ENCODE data around the gene C8A. TPM values are rescaled to one million over a fixed set of nuclear protein-coding genes. Genes with fewer than 3 reads are reported as not detected.

C8A gene
- total and polyA plus RNA-seq, 3 donors from 2014 or later: not detected

DNA sequence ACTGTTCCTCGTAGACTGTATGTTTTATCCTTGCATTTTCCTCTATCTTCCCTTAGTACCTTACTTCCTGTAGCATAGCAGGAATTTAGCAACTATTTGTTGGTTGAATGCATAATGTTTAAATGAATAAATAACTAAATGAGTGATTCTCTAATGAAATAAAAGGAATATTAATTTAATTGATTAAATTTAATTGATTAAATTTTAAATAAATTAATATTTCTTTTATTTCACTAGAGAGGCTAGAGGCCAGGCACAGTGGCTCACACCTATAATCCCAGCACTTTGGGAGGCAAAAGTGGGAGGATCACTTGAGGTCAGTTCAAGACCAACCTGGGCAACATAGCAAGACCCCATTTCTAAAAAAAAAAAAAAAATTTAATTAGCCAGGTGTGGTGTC, 85.4 kb downstream of the C8A start:
- no peaks in the 10 kb centered on the region for H3K4me1 ChIP-seq
- intact Hi-C loops (cut with DNase I; ENCODE audit: low total_unique reads): no loop called here
- no peaks in the 10 kb centered on the region for H3K27me3 ChIP-seq
- H3K36me3 ChIP-seq (ENCODE audit: low read depth, missing control alignments): no peaks in the 10 kb centered on the region
- 3 to 33% methylated on average over 1 of the region's 1 CpG for WGBS, 2 donors
- DNase-seq: no peak
- H3K9me3 ChIP-seq: no peaks in the 10 kb centered on the region
- H3K27ac ChIP-seq: no peak overlapping the region
- H3K4me3 ChIP-seq: no peak overlapping the region
- TF ChIP-seq CTCF (IDR thresholded peaks at IDR 0.05): no peak
- TF ChIP-seq POLR2A (IDR thresholded peaks at IDR 0.05): no peak

DNA sequence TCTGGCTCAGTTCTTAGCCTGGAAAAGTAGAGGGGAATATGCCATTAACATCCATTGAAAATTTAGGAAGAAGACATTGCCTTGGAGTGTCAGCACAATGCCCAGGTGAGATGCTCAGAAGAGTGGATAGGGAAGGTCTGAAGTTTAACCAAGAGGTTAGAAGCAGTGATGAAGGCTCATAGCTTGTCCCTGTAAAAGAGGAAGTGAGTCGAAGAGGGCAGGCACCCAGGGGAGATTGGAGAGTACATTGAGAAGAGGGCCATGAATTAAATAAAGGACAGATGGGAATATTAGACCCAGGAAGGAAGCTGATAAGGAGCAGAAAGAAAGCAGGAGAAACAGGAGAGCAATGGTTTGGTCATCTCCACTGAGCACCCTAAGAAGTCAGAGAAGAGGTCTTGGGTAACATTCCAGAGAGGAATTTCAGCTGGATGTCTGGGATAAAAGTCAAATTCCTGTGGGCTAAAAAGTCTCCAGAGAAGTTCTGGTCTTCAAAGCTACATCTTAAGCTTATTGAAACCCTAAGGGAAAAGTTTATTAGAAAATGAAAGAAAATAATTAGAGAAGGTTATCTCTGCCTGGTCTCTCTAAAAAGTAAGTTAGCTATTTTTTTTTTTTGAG, 93.9 kb downstream of the C8A start:
- no peaks in the 10 kb centered on the region for H3K36me3 ChIP-seq (ENCODE audit: low read depth, missing control alignments)
- TF ChIP-seq CTCF (IDR thresholded peaks at IDR 0.05) (no peak), POLR2A (IDR thresholded peaks at IDR 0.05) (no peak)
- H3K4me3 ChIP-seq: no peak overlapping the region
- no peaks in the 10 kb centered on the region for H3K4me1 ChIP-seq
- WGBS, 2 donors: 80% methylated on average over 1 of the region's 1 CpG
- no peak overlapping the region for H3K27ac ChIP-seq
- no peaks in the 10 kb centered on the region for H3K27me3 ChIP-seq
- intact Hi-C loops (cut with DNase I; ENCODE audit: low total_unique reads): no loop called here
- no peaks in the 10 kb centered on the region for H3K9me3 ChIP-seq
- no peak for DNase-seq

DNA sequence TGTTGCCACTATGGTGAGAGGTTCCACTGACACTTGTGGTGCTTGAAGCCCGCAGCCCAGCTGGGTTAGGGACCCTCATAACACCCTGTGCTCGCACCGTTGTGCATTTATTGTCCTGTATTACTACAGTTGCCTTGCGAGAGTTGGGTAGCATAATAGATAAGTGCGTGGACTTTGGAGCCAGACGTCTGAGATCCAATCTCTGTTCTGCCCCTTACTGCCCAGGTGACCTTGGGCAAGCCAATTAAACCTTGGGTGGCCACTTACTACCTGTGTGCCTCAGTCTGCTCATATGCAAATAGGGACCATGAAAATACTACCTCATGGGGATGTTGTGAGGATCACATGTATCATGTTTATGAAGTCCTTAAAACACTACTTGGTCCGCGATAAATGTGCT, 97.9 kb downstream of the C8A start:
- no peak overlapping the region for H3K27ac ChIP-seq
- H3K4me3 ChIP-seq: no peak overlapping the region
- WGBS, 2 donors: 88 to 89% methylated on average over 8 of the region's 8 CpGs
- TF ChIP-seq POLR2A (IDR thresholded peaks at IDR 0.05): no peak
- H3K36me3 ChIP-seq (ENCODE audit: low read depth, missing control alignments): no peaks in the 10 kb centered on the region
- no peak for DNase-seq
- intact Hi-C loops (cut with DNase I; ENCODE audit: low total_unique reads): no loop called here
- H3K27me3 ChIP-seq: no peaks in the 10 kb centered on the region
- H3K9me3 ChIP-seq: no peaks in the 10 kb centered on the region
- H3K4me1 ChIP-seq: no peaks in the 10 kb centered on the region

DNA sequence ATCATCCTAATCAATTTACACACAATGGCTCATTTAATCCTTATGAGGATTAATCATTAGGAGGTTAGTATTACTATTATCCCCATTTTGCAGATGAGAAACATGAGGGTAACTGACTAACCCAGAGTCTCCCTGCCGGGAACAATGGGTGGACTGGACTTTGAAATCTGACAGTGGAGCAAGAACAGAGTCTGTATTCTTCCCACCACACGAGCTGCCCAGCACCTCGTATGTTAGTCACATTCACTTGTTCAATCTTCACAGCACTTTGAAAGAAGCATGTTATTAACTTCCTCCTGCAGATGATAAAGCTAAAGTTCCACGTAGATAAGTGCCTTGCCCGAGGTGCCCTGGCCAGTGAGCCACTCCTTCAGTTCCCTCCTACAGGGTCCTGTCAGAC, 98.8 kb downstream of the C8A start:
- Histone ChIP-seq H3K27me3 (no peaks in the 10 kb centered on the region), H3K27ac (no peak overlapping the region), H3K36me3 (ENCODE audit: low read depth, missing control alignments) (no peaks in the 10 kb centered on the region), H3K9me3 (no peaks in the 10 kb centered on the region), H3K4me3 (no peak overlapping the region), H3K4me1 (peaks cover 3% of the 10 kb centered on the region)
- 53 to 64% methylated on average over 5 of the region's 5 CpGs for WGBS, 2 donors
- intact Hi-C loops (cut with DNase I; ENCODE audit: low total_unique reads): no loop called here
- DNase-seq: no peak
- TF ChIP-seq POLR2A (IDR thresholded peaks at IDR 0.05) (no peak), CTCF (IDR thresholded peaks at IDR 0.05) (no peak)

GRCh38 chr1:56954664-56955063, 100.1 kb downstream of the C8A start:
- Histone ChIP-seq H3K4me3 (no peak overlapping the region), H3K27me3 (no peaks in the 10 kb centered on the region), H3K27ac (no peak overlapping the region), H3K36me3 (ENCODE audit: low read depth, missing control alignments) (no peaks in the 10 kb centered on the region), H3K9me3 (no peaks in the 10 kb centered on the region), H3K4me1 (peaks cover 9% of the 10 kb centered on the region)
- WGBS, 2 donors: 90 to 100% methylated on average over 1 of the region's 1 CpG
- DNase-seq: no peak
- intact Hi-C loops (cut with DNase I; ENCODE audit: low total_unique reads): no loop called here
- TF ChIP-seq POLR2A (IDR thresholded peaks at IDR 0.05) (no peak), CTCF (IDR thresholded peaks at IDR 0.05) (no peak)
